Mammary epithelial cell (primary cell): ENCODE data around the gene MISFA.

Experiments used
- CTCF ChIP-seq, 2 donors: IDR thresholded peaks in 1 of 2; conservative IDR thresholded peaks in 1 of 2; 2 replicates each; pipeline ENCODE4 v1.5.1; 2011 to 2012; ENCODE audit warnings: inconsistent platforms in 2 of 2, low read length in 2 of 2, mild to moderate bottlenecking in 2 of 2, control low read depth in 1 of 2, low read depth in 1 of 2; ENCODE audit not compliant: insufficient read depth in 1 of 2; ENCODE audit errors: extremely low read depth in 1 of 2
- EZH2 ChIP-seq: IDR thresholded peaks from 2 replicates; pipeline ENCODE4 v1.6.1; 2012; ENCODE audit warnings: low read length, inconsistent platforms, borderline replicate concordance

GRCh38 chr11:18650859-18651557 is 51.4 kb downstream of the MISFA start:
- TF ChIP-seq EZH2 (no peak), CTCF (conservative IDR thresholded peaks at IDR 0.05 in 1 of 2, IDR thresholded peaks at IDR 0.05 in 1 of 2; ENCODE audit: extremely low read depth in 1 of 2, insufficient read depth in 1 of 2, low read depth in 1 of 2, low read length in 2 of 2) (peak; percentile 50 to 69)
